Measurements from ENCODE around the gene VPS45. TPM values are rescaled to one million over a fixed set of nuclear protein-coding genes. Genes with fewer than 3 reads are reported as not detected.

Gene VPS45
- total and polyA plus RNA-seq, 2 experiments from 2014 or later = 53.4 to 71.2 TPM

DNA sequence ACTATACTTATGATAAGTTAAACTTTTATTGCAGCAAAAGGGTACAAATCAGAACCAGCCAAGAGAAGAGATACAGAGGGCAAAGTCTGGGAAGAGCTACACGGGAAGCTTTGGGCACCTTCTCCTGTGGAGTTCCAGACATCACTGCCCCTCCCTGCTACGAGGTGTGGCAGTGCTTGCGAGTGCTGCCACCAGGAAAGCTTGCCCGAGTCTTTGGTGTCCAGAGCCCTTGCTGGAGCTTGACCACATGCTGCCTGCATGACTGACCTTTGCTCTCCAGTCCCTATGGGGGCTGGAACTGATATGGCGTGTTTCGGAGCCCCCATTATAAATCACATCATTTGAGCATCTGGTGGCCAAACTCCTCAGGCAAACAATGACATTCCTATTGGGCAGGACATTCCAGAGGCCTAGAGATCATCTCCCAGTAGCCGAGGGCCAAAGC, 105.6 kb downstream of the VPS45 start:
- H3K9me3 ChIP-seq (ENCODE audit: low read depth) = no peaks in the 10 kb centered on the region
- no peaks in the 10 kb centered on the region for H3K36me3 ChIP-seq
- H3K4me3 ChIP-seq = no peak overlapping the region
- no peak for TF ChIP-seq CTCF (IDR thresholded peaks at IDR 0.05; ENCODE audit: low read depth, low read length)
- no peak overlapping the region for H3K27ac ChIP-seq
- no peaks in the 10 kb centered on the region for H3K27me3 ChIP-seq
- no peak for DNase-seq (ENCODE audit: low read depth in 1 of 2, low spot score in 1 of 2)
- H3K4me1 ChIP-seq (ENCODE audit: low read depth) = no peaks in the 10 kb centered on the region

DNA sequence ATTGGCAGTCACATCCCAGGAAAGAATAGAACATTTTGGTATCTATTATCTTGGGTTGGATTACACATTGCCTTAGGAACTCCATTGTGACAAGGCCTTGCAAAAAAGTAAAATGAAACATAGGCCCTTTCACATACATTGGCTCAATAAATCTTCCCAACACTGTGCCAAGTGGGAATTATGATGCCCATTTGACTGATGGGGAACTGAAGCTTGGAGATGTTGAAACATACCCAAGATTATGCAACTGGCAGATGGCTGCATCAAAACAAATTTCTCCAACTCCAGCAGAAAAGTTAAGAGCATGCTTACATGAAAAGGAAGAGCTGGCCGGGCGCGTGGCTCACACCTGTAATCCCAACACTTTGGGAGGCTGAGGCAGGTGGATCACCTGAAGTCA, 109.0 kb downstream of the VPS45 start:
- Histone ChIP-seq H3K36me3 (no peaks in the 10 kb centered on the region), H3K27ac (no peak overlapping the region), H3K4me3 (no peak overlapping the region), H3K4me1 (ENCODE audit: low read depth) (no peaks in the 10 kb centered on the region), H3K27me3 (no peaks in the 10 kb centered on the region), H3K9me3 (ENCODE audit: low read depth) (no peaks in the 10 kb centered on the region)
- TF ChIP-seq CTCF (IDR thresholded peaks at IDR 0.05; ENCODE audit: low read depth, low read length) = no peak
- no peak for DNase-seq (ENCODE audit: low read depth in 1 of 2, low spot score in 1 of 2)

DNA sequence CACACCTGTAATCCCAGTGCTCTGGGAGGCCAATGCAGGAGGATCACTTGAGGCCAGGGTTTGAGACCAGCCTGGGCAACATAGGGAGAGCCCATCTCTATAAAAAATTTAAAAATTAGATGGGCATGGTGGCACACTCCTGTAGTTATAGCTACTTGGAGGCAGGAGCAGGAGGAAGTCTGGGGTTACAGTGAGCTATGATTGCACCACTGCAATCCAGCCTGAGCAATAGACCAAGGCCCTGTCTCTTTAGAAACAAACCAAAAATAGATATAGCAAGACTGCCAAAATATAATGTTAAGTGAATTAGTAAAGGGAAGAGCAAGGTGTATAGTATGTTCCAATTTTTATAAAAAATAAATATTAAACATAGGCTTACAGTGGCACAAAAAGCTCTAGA, 111.0 kb downstream of the VPS45 start:
- TF ChIP-seq CTCF (IDR thresholded peaks at IDR 0.05; ENCODE audit: low read depth, low read length) = no peak
- Histone ChIP-seq H3K9me3 (ENCODE audit: low read depth) (no peaks in the 10 kb centered on the region), H3K4me3 (no peak overlapping the region), H3K27ac (no peak overlapping the region), H3K36me3 (no peaks in the 10 kb centered on the region), H3K27me3 (no peaks in the 10 kb centered on the region), H3K4me1 (ENCODE audit: low read depth) (no peaks in the 10 kb centered on the region)
- no peak for DNase-seq (ENCODE audit: low read depth in 1 of 2, low spot score in 1 of 2)

DNA sequence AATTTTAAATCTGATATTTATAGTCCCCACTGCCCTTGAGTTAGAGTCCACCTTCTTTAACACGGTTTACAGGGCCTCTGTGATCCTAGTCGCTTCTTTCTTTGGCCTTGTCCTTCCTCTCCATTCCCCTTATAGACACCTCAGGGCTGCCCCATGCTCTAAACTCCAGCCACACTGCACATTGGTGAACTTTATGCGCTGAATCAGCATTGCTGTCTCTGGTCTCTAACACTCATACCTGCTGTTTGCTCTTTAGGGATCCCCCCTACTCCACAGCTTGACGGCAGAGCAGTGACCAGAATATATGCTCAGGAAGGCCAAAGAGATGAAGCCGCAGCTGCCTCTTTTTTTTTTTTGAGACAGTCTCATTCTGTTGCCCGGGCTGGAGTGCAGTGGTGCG, 112.3 kb downstream of the VPS45 start:
- TF ChIP-seq CTCF (IDR thresholded peaks at IDR 0.05; ENCODE audit: low read depth, low read length) = no peak
- H3K9me3 ChIP-seq (ENCODE audit: low read depth) = no peaks in the 10 kb centered on the region
- no peak for DNase-seq (ENCODE audit: low read depth in 1 of 2, low spot score in 1 of 2)
- no peak overlapping the region for H3K4me3 ChIP-seq
- no peaks in the 10 kb centered on the region for H3K36me3 ChIP-seq
- H3K27me3 ChIP-seq = no peaks in the 10 kb centered on the region
- no peaks in the 10 kb centered on the region for H3K4me1 ChIP-seq (ENCODE audit: low read depth)
- no peak overlapping the region for H3K27ac ChIP-seq

DNA sequence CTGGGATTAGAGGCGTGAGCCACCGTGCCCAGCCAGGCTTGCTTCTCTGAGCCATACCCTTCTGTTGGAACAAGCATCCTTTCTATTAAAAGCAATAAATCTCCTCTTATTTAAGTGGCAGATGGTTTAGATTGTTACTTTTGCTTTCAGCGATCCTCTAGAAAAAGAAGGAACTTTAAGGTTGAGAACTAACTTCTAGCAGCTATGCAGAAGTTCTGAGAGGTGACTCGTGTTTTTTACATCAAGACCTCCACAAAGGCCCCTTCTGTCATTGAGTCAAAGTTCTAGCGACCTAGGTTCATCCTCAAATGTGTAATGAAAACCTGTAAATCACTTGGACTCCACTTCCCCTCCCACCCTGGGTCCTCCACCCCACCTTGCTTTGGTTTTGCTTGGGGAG, 112.9 kb downstream of the VPS45 start:
- no peaks in the 10 kb centered on the region for H3K4me1 ChIP-seq (ENCODE audit: low read depth)
- H3K4me3 ChIP-seq = no peak overlapping the region
- no peaks in the 10 kb centered on the region for H3K27me3 ChIP-seq
- H3K36me3 ChIP-seq = no peaks in the 10 kb centered on the region
- DNase-seq (ENCODE audit: low read depth in 1 of 2, low spot score in 1 of 2) = no peak
- TF ChIP-seq CTCF (IDR thresholded peaks at IDR 0.05; ENCODE audit: low read depth, low read length) = no peak
- no peaks in the 10 kb centered on the region for H3K9me3 ChIP-seq (ENCODE audit: low read depth)
- no peak overlapping the region for H3K27ac ChIP-seq

GRCh38 chr1:150182247-150182646, 114.7 kb downstream of the VPS45 start:
- H3K4me1 ChIP-seq (ENCODE audit: low read depth) = no peaks in the 10 kb centered on the region
- H3K27ac ChIP-seq = no peak overlapping the region
- no peaks in the 10 kb centered on the region for H3K9me3 ChIP-seq (ENCODE audit: low read depth)
- no peaks in the 10 kb centered on the region for H3K36me3 ChIP-seq
- no peaks in the 10 kb centered on the region for H3K27me3 ChIP-seq
- no peak overlapping the region for H3K4me3 ChIP-seq
- DNase-seq (ENCODE audit: low read depth in 1 of 2, low spot score in 1 of 2) = no peak
- TF ChIP-seq CTCF (IDR thresholded peaks at IDR 0.05; ENCODE audit: low read depth, low read length) = no peak
